ENCODE measurements around the gene PTBP1. TPM values are rescaled to one million over a fixed set of nuclear protein-coding genes. Genes with fewer than 3 reads are reported as not detected.
"Not testable (repeated sequence)": the region's sequence is repeated elsewhere in the genome, so short reads cannot be mapped to it uniquely, and the experiment has no call there.

PTBP1 gene
- total RNA-seq, 4 donors from 2014 or later: 45.0 to 278 (median 106) TPM

DNA sequence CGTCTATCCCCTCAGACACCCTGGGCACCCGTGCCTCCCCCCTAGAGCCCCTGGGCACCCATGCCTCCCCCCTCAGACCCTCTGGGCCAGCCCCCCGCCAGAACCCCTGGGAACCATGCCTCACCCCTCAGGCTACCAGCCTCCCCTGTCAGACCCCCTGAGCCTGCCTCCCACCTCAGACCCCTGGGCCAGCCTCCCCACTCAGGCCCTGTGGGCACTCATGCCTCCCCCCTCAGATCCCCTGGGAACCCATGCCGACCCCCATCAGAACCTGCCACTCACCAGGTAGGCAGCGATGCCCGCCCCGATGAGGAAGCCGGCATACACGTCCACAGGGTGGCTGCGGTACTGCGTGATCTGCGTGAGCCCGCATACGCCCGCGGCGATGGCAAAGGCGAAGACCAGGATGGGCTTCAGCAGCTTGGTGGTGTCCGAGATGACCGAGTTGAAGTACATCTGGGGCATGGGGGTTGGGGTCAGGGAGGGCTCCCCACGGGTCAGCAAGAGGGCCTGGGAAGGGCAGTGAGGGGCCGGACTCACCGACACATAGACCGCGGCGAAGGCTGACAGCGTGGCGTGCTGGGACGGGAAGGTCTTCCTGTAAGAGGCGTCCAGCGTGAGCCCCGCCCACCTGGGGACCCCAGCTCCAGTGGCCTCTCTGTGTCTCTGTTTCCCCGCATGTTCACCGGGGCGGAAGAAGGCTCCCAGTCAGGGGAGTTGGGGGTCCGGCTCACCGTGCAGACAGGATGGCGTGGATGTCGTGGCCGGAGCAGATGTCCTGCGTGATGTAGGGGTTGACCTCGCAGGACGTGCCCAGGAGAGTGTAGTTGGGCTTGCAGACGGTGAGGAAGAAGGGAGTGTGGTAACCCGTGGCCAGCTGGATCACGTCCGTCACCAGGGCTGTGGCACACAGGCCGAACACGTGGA lies 17.2 kb downstream of the PTBP1 start:
- H3K4me3 ChIP-seq: no peak overlapping the region
- DNase-seq: no peak
- H3K27ac ChIP-seq: no peak overlapping the region
- intact Hi-C loops (cut with DNase I; ENCODE audit: low total_unique reads): no loop called here
- H3K27me3 ChIP-seq: no peaks in the 10 kb centered on the region
- TF ChIP-seq POLR2A (IDR thresholded peaks at IDR 0.05): no peak
- TF ChIP-seq, protein P1, sequence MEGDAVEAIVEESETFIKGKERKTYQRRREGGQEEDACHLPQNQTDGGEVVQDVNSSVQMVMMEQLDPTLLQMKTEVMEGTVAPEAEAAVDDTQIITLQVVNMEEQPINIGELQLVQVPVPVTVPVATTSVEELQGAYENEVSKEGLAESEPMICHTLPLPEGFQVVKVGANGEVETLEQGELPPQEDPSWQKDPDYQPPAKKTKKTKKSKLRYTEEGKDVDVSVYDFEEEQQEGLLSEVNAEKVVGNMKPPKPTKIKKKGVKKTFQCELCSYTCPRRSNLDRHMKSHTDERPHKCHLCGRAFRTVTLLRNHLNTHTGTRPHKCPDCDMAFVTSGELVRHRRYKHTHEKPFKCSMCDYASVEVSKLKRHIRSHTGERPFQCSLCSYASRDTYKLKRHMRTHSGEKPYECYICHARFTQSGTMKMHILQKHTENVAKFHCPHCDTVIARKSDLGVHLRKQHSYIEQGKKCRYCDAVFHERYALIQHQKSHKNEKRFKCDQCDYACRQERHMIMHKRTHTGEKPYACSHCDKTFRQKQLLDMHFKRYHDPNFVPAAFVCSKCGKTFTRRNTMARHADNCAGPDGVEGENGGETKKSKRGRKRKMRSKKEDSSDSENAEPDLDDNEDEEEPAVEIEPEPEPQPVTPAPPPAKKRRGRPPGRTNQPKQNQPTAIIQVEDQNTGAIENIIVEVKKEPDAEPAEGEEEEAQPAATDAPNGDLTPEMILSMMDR (IDR thresholded peaks at IDR 0.05): no peak
- no peaks in the 10 kb centered on the region for H3K36me3 ChIP-seq
- no peaks in the 10 kb centered on the region for H3K4me1 ChIP-seq
- no peaks in the 10 kb centered on the region for H3K9me3 ChIP-seq

DNA sequence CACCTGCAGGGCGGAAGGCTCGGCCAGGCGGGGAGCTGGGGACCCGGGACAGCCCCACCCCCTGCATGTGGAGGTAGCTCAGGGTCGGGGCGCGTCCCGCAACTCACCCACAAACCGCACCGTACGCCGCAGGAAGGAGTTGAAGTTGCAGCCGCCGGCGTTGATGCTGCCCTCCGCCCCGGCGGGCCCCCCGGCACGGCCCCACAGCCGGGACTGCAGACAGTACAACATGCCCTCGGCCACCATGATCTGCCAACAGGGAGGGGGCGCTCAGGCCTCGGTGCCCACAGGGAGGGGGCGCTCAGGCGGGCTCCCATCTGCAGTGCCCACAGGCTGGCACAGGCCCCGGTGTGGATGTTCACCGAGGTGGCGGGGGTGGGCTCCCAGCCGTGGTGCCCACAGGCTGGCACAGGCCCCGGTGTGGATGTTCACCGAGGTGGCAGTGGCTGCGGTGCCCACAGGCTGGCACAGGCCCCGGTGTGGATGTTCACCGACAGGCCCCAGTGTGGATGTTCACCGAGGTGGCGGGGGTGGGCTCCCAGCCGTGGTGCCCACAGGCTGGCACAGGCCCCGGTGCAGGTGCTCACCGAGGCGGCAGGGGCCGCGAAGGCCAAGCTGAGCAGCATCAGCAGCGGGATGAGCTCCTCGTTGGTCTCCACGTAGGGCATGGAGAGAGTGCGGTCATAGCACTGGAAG lies 18.0 kb downstream of the PTBP1 start:
- Histone ChIP-seq H3K4me1 (no peaks in the 10 kb centered on the region), H3K27me3 (no peaks in the 10 kb centered on the region), H3K4me3 (no peak overlapping the region), H3K9me3 (no peaks in the 10 kb centered on the region), H3K27ac (no peak overlapping the region), H3K36me3 (no peaks in the 10 kb centered on the region)
- TF ChIP-seq POLR2A (IDR thresholded peaks at IDR 0.05): no peak
- TF ChIP-seq, protein P1 (IDR thresholded peaks at IDR 0.05): no peak
- DNase-seq: no peak
- intact Hi-C loops (cut with DNase I; ENCODE audit: low total_unique reads): no loop called here

DNA sequence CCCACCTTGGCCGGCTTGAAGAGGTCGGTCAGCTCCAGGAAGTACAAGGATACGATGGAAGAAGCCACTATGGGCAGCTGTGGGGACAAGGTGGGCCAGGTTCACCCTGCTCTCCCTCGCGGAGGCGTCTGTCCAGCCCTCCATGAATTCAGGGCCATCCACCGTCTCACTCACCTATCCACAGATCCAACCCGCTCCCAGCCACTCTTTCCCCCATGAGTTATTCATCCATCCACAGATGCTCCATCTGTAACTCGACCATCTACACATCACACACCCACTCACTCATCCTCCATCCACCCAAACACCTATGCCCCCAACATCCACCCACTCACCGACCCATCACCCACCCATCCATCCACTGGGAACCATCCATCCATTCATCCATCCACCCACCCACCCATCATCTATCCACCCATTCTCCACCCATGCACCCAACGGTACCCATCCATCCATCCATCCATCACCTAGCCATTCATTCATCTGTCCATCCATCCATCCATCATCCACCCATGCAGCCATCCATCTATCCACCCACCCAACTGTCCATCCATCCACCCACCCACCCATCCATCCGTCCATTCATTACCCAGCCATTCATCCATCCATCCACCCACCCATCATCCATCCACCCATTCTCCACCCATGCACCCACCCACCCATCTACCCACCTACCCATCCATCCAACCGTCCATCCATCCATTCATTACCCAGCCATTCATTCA lies 18.7 kb downstream of the PTBP1 start:
- no peak for TF ChIP-seq POLR2A (IDR thresholded peaks at IDR 0.05)
- TF ChIP-seq, protein P1 (IDR thresholded peaks at IDR 0.05): no peak
- intact Hi-C loops (cut with DNase I; ENCODE audit: low total_unique reads): no loop called here

DNA sequence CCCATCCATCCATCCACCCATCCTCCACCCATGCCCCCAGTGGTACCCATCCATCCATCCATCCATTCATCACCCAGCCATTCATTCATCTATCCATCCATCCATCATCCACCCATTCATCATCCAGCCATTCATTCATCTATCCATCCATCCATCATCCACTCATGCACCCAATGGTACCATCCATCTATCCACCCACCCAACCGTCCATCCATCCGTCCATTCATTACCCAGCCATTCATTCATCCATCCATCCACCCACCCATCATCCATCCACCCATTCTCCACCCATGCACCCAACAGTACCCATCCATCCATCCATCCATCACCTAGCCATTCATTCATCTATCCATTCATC lies 19.2 kb downstream of the PTBP1 start:
- Histone ChIP-seq H3K4me1 (peaks cover 0 to 3% of the 10 kb centered on the region in 2 donors), H3K9me3 (no peaks in the 10 kb centered on the region), H3K27ac (no peak overlapping the region), H3K4me3 (no peak overlapping the region), H3K27me3 (no peaks in the 10 kb centered on the region), H3K36me3 (no peaks in the 10 kb centered on the region)
- intact Hi-C loops (cut with DNase I; ENCODE audit: low total_unique reads): no loop called here
- DNase-seq: no peak
- no peak for TF ChIP-seq POLR2A (IDR thresholded peaks at IDR 0.05)
- TF ChIP-seq, protein P1 (IDR thresholded peaks at IDR 0.05): no peak

More for the DNA sequence above, 18.7 kb downstream of the PTBP1 start:
- DNase-seq: no peak
- Histone ChIP-seq H3K36me3 (no peaks in the 10 kb centered on the region), H3K9me3 (no peaks in the 10 kb centered on the region), H3K27ac (no peak overlapping the region), H3K4me1 (no peaks in the 10 kb centered on the region), H3K27me3 (no peaks in the 10 kb centered on the region), H3K4me3 (no peak overlapping the region)

DNA sequence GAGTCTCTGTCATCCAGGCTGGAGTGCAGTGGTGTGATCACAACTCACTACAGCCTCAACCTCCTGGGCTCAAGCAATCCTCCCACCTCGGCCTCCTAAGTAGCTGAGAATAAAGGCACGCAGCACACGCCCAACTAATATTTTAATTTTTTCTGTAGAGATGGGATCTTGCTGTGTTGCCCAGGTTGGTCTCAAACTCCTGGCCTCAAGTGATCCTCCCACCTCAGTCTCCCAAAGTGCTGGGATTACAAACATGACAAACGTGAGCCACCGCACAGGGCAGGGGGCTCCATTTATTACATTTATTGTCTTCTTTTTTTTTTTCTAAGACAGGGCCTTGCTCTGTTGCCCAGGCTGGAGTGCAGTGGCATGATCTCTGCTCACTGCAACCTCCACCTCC lies 23.0 kb downstream of the PTBP1 start:
- peaks cover 5 to 11% of the 10 kb centered on the region in 2 donors for H3K27me3 ChIP-seq
- intact Hi-C loops (cut with DNase I; ENCODE audit: low total_unique reads); DNase-seq; H3K36me3 ChIP-seq; H3K9me3 ChIP-seq; H3K4me3 ChIP-seq; H3K27ac ChIP-seq: not testable (repeated sequence)
- peaks cover 0 to 14% of the 10 kb centered on the region in 2 donors for H3K4me1 ChIP-seq
